T follicular helper cell (primary cell): ENCODE data around the gene RNF144A.
"Not testable (repeated sequence)": the region's sequence is repeated elsewhere in the genome, so short reads cannot be mapped to it uniquely, and the experiment has no call there.

Source experiments
- DNase-seq: peaks from one replicate; pipeline ENCODE4 v3.0.0-alpha.2; 2020; ENCODE audit warnings: low read depth

RNF144A gene

GRCh38 chr2:6972067-6972710 is 55.0 kb downstream of the RNF144A start:
- DNase-seq, result no peak

- no peak for DNase-seq
Observed at GRCh38 chr2:6973895-6974545, 56.8 kb downstream of the RNF144A start.

DNA sequence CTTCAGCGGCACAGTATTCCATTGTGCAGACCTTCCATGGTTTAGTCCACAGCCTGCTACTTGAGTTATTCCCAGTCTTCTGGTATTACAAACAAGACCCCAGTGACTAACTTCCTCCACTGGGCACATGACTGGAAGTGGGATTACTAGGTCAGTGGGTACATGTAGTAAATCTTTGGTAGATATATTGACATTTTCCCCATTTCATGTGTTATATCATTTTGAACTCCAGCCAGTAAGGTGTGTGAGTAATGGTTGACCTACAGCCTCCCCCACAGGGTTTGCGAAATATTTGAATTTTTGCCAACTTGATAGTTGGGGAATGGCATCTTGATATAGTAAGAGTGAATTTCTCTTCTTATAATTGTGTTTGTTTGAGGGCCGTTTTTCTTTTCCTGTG is 58.8 kb downstream of the RNF144A start:
- DNase-seq, result no peak

- no peak for DNase-seq
Observed at GRCh38 chr2:6977113-6977741, 60.0 kb downstream of the RNF144A start.

GRCh38 chr2:6977786-6978185 is 60.6 kb downstream of the RNF144A start:
- DNase-seq, result no peak

DNA sequence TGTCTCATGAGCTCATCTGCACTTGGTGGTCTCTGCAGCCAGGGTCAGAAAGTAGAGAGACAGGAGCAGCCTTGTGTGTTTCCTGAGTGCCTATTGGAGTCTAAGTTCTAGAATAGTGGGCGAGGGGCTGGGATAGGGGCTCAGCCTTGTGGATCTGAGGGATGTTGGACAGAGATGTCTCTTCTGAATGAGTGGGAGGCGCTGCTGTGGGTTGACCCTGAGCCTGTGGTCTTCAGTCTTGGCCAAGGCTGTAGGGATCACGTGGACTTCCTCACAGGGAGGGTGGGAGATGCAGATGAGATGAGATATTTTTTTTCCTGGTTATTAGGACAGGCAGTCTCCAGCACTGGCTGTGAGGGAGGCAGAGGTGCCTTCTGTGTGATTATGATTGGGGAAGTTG is 61.8 kb downstream of the RNF144A start:
- DNase-seq, result no peak

DNA sequence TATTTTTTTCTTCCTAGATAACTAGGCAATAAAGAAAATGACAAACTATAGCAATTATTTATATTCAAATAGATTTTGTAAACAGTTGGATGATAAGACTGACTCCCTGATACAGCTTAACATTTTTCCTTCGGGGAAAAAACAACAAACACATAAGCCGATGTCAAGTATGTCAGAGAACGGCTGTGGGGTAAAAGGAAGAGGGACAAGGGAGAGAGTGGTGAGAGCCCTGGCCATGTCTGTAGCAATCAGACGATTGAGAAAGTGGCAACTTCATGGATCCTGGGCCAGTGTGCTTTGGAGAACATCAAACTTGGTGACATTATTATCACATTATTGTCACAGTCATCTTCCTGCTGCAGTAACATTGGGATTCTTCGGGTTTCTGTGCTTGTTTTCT is 65.2 kb downstream of the RNF144A start:
- no peak for DNase-seq

GRCh38 chr2:6982934-6983589 is 65.8 kb downstream of the RNF144A start:
- DNase-seq, result no peak

- DNase-seq, result no peak
Observed at GRCh38 chr2:6986301-6986911, 69.2 kb downstream of the RNF144A start.

GRCh38 chr2:6986912-6987361 is 69.7 kb downstream of the RNF144A start:
- DNase-seq, result no peak

GRCh38 chr2:6990871-6991270 is 73.7 kb downstream of the RNF144A start:
- no peak for DNase-seq

GRCh38 chr2:6992794-6993228 is 75.6 kb downstream of the RNF144A start:
- no peak for DNase-seq

- DNase-seq, result no peak
Observed at GRCh38 chr2:6993229-6993640, 76.0 kb downstream of the RNF144A start.

DNA sequence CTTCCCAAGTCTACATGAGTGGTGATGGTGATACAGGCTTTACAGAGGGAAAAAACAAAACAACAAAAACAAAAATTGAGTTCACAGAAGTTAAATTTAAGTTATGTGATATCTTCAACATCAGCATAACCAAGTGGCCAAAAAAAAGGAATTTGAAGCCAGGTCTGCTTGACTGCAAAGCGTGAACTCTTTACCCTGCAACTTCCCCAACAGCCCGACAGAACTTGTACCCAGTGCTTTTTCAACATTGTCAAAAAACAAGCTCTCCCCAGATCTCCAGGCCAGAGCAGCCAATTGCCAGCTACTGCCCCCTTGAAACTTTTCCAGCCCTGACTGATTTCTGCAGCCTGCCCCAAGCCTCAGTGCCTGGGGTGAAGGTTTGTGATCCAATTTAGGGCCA is 76.7 kb downstream of the RNF144A start:
- DNase-seq, result no peak

DNA sequence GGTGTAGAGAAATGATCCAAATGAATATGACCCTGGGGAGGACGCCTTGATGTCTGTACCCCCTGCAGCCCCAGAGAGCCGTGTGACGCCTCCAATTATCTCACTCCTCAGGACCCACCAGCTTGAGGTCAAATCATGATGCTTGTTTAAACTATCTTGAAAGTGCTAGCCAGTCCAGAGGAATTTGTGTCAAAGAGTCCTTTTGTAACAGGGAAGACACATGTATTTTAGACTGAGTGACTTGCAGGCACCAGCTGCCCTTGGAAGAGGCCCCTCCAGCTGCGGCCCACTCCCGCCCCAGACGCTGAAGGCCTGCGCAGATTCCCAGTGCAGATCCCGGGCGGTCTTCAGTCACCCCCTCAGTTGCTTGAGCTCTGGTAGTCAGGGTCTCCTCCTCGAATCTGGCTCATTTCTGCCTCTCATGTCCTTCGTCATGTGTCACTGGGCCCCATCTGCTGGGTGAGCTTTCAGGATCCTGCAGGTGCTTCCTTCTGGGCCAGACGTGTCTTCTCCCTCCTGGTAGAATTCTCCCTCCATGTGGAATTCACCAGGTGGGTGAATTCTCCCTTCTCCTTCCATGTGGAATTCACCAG is 77.4 kb downstream of the RNF144A start:
- DNase-seq, result no peak

GRCh38 chr2:6995391-6996097 is 78.3 kb downstream of the RNF144A start:
- DNase-seq, result no peak

DNA sequence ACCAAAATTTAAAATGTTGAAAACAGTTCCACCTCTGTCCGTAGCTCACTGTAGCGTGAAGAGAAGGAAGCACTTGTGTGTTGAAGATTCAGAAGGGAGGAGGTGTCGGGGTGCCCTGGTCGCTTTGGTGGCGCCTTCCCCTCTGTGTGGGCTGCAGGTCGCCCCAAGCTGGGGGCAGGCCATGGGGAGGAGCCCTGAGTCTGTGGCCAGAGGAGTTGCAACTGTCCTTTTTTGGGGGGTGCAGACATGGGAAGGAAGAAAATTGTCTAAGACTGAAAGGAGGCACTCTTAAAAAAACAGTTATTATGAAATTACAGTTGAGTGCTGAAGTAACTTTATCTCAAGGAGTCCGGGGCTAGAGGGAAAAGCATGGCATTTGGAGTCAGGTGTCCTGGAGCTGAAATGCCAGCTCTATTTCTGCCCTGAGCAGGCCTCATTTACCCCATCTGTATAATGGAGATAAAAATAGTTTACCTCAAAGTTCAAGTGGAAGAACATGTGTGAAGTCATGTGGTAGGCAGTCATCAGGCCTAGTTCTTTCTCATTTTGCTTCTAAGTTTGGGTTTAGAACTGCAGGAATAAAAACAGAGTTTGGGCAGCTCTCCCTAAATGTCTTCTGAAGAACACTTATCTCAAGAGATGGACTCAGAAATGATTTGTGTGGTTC is 82.1 kb downstream of the RNF144A start:
- no peak for DNase-seq

GRCh38 chr2:7001395-7001794 is 84.2 kb downstream of the RNF144A start:
- not testable (repeated sequence) for DNase-seq

DNA sequence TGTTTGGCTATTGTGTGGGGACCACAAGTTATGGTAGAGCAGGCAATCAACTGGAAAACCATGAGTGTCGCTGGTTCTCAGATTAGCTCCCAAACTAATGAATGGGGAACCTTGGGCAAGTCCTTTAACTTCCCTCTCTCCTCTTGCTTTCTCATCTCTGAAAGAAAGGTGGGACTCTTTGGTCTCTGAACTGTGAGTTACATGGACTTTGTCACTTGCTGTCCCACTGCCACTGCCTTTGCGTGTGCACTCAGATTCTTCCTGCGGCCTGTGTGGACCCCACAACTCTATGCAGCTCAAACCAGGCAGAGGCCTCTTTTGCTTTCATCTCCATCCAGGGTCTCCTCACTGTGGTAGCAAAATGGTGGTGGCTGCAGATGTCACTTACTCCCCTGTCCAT is 86.7 kb downstream of the RNF144A start:
- DNase-seq, result no peak

- DNase-seq, result no peak
Observed at GRCh38 chr2:7004636-7005035, 87.4 kb downstream of the RNF144A start.

DNA sequence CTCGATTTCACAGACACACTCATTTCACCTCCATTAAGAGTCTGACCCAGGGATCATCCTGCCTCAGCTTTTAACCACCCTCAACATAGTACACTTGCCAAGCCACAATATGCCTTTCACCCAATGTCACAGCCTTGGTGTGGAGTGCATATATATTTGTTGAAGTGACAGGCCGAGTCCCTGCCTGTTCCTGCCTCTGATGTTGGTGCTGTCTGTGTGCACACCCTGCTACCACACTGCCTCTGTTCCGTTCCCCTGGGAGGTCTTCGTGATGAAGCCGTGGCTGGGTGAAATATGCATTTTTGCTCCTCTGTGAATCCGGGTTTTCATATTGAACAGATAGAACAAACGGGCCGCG is 90.3 kb downstream of the RNF144A start:
- DNase-seq, result no peak
